Measurements from ENCODE around the gene ZSCAN12.
"Not testable (repeated sequence)": the region's sequence is repeated elsewhere in the genome, so short reads cannot be mapped to it uniquely, and the experiment has no call there.

The ZSCAN12 gene

GRCh38 chr6:28393912-28394662 is 5.5 kb downstream of the ZSCAN12 start:
- no peak for DNase-seq (ENCODE audit: low read depth)

GRCh38 chr6:28390688-28391087 is 8.9 kb downstream of the ZSCAN12 start:
- DNase-seq (ENCODE audit: low read depth) = no peak

GRCh38 chr6:28384143-28384533 is 15.4 kb downstream of the ZSCAN12 start:
- no peak for DNase-seq (ENCODE audit: low read depth)

- no peak for DNase-seq (ENCODE audit: low read depth)
Observed at GRCh38 chr6:28383235-28384142, 16.1 kb downstream of the ZSCAN12 start.

- no peak for DNase-seq (ENCODE audit: low read depth)
Observed at GRCh38 chr6:28380381-28380780, 19.2 kb downstream of the ZSCAN12 start.

DNA sequence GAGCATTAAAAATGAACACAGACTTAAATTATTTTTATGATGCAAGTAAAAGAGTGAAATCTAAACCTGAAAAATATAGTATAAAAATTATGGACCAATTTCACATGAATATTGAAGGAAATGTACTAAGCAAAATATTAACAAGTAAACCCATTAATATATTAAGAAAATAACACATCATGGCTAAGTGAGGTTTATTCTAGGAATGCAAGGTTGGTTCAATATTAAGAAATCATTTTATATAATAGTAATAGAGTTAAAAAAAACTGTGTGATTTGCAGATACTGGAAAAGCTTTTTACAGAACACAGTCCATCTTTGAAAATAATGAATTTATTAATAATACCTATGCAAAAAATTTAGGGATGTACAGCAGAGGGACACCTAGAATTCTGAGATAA is 20.9 kb downstream of the ZSCAN12 start:
- DNase-seq (ENCODE audit: low read depth) = no peak

- DNase-seq (ENCODE audit: low read depth) = no peak
Observed at GRCh38 chr6:28377879-28378278, 21.7 kb downstream of the ZSCAN12 start.

DNA sequence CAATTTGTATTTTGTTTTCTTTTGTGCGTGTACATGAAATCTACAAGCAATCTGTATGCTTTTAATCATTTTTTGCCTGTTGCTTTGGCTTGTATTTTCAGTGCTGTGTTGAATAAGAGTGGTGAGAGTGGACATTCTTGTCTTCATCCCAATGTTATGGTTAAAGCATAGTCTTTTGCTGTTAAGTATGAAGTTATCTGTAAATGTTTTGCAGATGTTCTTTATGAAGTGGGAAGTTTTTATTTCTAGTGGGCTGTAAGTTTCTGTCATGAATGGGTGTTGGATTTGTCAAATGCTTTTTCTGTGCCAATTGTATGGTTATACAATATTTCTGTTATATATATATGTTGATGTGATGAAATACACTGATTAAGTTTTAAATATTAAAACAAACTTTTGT is 25.6 kb downstream of the ZSCAN12 start:
- DNase-seq (ENCODE audit: low read depth) = no peak

GRCh38 chr6:28371706-28372451 is 27.7 kb downstream of the ZSCAN12 start:
- no peak for DNase-seq (ENCODE audit: low read depth)

DNA sequence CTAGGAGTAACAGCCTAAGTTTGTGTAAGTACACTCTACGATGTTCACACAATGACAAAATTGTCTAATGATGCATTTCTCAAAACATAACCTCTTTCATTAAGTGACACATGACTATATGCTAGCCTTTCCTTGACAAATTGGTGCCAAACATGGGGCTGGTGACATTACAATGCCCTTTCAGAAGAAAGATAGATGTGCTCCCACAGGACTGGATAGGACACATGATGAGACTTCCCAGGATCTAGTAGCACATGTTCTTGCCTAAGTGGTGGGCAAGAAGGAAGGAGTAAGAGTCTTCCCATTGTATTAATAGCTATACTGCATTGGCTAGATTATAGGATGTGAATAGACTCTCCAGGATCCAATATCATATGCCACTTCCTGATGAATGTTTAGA is 28.3 kb downstream of the ZSCAN12 start:
- no peak for DNase-seq (ENCODE audit: low read depth)

DNA sequence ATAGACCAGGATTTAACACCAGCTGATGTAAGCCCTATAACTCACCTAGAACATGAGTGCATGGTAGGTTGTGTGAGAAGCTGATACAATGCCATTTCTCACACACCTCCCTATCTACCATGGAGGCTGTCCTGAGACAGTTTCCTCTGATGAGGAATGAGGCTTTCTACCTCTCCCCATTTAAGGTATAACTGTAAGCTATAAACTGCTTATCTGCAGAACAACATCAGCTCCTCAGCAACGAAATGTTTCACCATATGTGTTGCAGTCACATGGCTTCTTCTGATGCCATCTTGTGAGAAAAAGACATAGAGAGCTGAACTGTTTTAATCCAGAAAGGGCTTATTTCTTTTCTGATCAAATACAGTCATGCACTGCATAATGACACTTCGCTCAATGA is 29.1 kb downstream of the ZSCAN12 start:
- no peak for DNase-seq (ENCODE audit: low read depth)

DNA sequence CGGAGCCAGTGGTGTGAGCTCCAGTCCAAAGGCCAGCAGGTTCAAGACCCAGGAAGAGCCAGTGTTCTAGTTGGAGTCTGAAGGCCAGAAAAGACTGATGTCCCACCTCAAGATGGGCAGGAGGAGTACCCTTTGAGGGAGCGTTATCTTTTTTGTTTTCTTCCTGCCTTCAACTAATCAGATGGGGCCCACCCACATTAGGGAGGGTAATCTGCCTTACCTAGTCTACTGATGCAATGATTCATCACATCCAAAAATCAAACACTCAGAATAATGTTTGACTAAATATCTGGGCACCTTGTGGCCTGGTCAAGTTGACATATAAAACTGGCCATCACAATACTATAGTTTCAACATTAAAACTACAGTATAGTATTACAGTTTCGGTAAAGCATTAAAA is 30.1 kb downstream of the ZSCAN12 start:
- no peak for DNase-seq (ENCODE audit: low read depth)

DNA sequence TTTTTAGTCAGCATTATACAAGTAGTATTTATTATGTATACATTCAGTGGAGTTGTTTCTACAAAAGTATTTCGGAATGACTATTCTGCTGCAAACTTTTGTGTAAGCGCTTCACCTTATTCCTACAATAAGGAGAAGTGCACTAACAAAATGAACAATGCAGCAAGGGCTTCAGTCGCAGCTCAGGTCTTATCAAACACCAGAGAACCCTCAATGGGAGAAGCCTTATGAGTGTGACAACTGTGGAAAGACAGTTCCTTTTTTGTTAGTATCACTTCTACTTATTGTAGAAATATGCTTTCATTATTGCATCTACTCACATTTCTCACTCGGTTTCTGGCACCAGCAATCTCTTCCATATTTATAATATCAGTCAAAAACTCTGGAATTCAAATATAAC is 31.0 kb downstream of the ZSCAN12 start:
- no peak for DNase-seq (ENCODE audit: low read depth)

GRCh38 chr6:28365590-28365989 is 34.0 kb downstream of the ZSCAN12 start:
- not testable (repeated sequence) for DNase-seq (ENCODE audit: low read depth)

DNA sequence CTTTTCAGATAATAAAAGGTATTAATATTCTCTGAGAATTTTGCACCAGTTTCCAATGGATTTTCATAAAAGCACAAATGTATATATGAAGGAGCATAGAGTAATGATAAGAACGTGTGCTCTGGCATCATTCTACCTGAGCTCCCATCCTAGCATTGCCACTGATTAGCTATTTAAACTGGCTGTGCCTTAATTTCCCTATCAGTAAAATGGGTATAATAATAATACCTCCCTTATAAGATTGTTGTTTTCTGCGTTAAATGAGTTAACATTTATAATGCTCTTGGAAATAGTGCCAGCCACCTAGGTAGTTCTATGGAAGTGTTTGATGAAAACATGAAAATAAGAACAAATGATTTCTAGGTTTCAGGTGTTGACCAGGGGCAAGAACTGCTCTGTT is 38.6 kb downstream of the ZSCAN12 start:
- DNase-seq (ENCODE audit: low read depth) = no peak

GRCh38 chr6:28359562-28359961 is 40.0 kb downstream of the ZSCAN12 start:
- DNase-seq (ENCODE audit: low read depth) = not testable (repeated sequence)

GRCh38 chr6:28357036-28357435 is 42.5 kb downstream of the ZSCAN12 start:
- DNase-seq (ENCODE audit: low read depth) = no peak

DNA sequence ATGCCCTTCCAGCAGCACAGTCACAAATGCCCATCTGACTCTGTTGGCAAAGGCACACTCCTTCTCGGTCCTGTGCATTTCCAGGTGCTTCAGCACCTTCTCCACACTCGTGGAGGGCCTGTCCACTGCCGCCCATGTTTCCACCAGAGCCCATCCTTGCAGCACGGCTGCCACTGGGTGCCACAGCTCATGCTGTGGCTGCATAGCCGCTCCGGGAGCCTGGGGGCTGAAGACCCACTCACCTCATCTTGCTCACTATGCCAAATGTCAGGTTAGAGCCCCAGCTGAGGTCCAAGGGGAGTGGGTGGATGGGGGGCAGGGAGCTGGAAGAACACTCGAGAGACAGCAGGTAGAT is 42.9 kb downstream of the ZSCAN12 start:
- DNase-seq (ENCODE audit: low read depth) = no peak

DNA sequence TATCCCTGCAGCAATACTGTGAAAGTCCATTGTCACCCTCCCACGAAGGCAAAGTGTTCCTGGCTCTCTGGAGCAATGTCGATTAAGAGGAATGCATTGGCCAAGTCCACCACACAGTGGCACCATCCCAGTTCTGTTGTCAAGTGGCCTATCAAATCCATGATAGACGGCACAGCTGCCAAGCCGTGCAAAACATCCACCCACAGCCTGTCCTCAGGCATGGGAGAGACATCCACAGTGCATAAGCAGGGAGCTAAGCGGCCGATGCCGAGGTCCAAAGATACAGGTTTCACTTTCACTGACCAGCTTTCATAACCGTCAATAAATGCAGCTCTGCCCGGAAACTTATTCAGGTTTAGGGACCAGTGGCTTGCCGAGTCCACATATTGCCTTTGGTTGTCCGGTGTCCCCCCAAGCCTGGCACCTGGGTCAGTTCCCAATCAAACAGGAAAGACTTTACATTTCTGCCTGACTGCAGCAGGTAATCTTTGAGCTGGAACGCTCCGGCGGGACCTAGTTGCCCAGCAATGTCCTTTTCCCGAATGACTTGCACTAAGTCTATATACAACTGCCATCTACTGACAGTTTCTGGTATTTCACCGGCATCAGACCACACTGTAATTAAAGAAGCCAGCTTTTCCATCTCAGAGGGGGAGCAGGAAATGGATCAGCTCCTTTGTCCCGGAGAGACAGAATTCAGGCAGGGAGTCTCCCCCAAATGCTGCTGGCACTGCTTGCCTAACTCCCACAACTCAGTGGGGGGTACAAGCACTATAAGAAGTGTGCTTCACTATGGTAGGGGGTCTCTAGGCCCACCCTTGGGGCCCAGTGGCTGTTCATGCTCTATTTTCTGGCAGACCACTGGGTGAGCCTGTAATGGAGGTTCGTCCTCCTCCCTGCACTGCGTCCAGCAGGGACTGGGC is 43.5 kb downstream of the ZSCAN12 start:
- no peak for DNase-seq (ENCODE audit: low read depth)

DNA sequence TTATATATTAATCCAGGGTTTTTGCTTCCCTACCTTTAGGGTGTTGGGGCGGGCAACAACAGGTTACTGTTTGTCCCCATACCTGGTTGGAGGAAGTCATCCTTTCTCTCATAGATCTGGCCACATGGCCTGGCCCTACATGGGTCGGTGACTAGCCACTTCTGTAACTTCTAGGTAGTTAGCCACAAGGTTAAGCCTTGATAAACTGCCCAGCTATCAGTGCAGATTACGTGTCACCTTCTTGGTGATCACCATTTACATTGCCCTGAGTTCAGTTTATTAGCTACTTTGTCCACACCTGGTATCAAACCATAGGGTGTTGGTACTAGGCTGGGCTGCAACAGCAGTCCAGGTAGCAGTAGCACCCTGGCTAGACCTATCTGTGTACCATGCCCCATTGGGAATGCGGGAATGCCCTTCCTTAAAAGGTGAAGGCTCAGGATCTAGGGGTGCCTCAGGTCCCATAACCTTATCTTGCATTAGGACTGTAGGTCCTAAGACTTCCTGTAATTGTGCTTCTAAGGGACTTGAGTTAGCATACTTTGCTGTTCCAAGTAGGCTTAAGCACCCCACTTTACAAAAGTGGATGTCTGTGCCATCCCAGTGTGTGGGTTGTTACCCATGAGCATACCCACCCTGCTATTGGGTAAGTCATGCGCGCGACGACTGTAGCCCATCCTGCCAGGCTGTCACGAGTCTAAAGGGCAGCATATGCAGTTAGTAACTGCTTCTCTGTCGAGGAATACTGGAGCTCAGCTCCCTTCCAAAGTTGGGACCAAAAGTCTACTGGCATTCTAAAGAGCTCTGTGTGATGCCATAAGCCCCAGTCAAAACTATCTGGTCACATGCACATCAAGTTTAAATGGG is 44.6 kb downstream of the ZSCAN12 start:
- DNase-seq (ENCODE audit: low read depth) = no peak

All from stimulated activated CD8-positive, alpha-beta memory T cell treated with anti-CD3 and anti-CD28 coated beads, Interleukin-15, amount 100 ng/mL, for 24 hours (primary cell).